K562 (cell line): ENCODE data around the gene KCNAB1.

Experiments used
- ZBTB49 ChIP-seq: sonication (generic); formaldehyde crosslinking; IDR thresholded peaks from 2 replicates; pipeline ENCODE4 v1.8.0; 2022; ENCODE audit warnings: missing genetic modification reagents, mild to moderate bottlenecking, borderline replicate concordance
- ZNF830 ChIP-seq: fragments of 250-450 bp; sonication (Bioruptor Pico); IDR thresholded peaks from 2 replicates; pipeline ENCODE4 v1.5.0; 2021; ENCODE audit warnings: mild to moderate bottlenecking

- TF ChIP-seq ZNF830 (CRISPR knock-in tag) (no peak), ZBTB49 (no peak)
These were observed 372.5 kb downstream of the KCNAB1 start for GRCh38 chr3:156492801-156493261.
